Colonic mucosa (tissue), 4 donors: ENCODE data around the gene COA8. TPM values are rescaled to one million over a fixed set of nuclear protein-coding genes. Genes with fewer than 3 reads are reported as not detected.

Experiments used
- DNase-seq: peaks from one replicate; pipeline ENCODE4 v3.0.0-alpha.2; 2020
- H3K27ac ChIP-seq: fragments of 200-600 bp; one replicate; pipeline ENCODE4 v1.8.0; 2021
- H3K27me3 ChIP-seq: fragments of 200-600 bp; one replicate; pipeline ENCODE4 v1.8.0; 2021
- H3K36me3 ChIP-seq: fragments of 200-600 bp; one replicate; pipeline ENCODE4 v1.8.0; 2021
- H3K4me1 ChIP-seq: fragments of 200-600 bp; one replicate; pipeline ENCODE4 v1.8.0; 2021; ENCODE audit warnings: mild to moderate bottlenecking
- H3K4me3 ChIP-seq: fragments of 200-600 bp; one replicate; pipeline ENCODE4 v1.8.0; 2021
- H3K9ac ChIP-seq, 2 donors: one replicate each; pipeline ENCODE4 v1.7.0; 2013; ENCODE audit warnings: control low read depth in 2 of 2, low read depth in 2 of 2, low read length in 2 of 2
- H3K9me3 ChIP-seq: fragments of 200-600 bp; one replicate; pipeline ENCODE4 v1.8.0; 2021
- CTCF ChIP-seq: fragments of 200-600 bp; IDR thresholded peaks from one replicate; pipeline ENCODE4 v1.8.0; 2022; ENCODE audit warnings: antibody characterized with exemption, mild to moderate bottlenecking
- intact Hi-C: fragments of 100-400 bp; cut with DNase I; formaldehyde crosslinking; loops from one replicate; pipeline ENCODE4 v1.14.1; 2022
- total RNA-seq, 2 donors: library from RNA; stranded (reverse); fragmentation: NEBNext Ultra II Directional in 1 of 2; extraction: Animal tissue kit (Norgen Biotek cat#: 25700) in 1 of 2; gene quantifications; one replicate each; pipeline ENCODE4 v1.2.1, GENCODE V29; 2021
- donor health status: healthy.
- donor health status: DM: no; HTN: no; CAD: no.
- donor health status: DM: no; HTN: no; CAD: no.

The COA8 gene
- total RNA-seq, 2 donors from 2014 or later: 37.1 to 41.5 TPM

DNA sequence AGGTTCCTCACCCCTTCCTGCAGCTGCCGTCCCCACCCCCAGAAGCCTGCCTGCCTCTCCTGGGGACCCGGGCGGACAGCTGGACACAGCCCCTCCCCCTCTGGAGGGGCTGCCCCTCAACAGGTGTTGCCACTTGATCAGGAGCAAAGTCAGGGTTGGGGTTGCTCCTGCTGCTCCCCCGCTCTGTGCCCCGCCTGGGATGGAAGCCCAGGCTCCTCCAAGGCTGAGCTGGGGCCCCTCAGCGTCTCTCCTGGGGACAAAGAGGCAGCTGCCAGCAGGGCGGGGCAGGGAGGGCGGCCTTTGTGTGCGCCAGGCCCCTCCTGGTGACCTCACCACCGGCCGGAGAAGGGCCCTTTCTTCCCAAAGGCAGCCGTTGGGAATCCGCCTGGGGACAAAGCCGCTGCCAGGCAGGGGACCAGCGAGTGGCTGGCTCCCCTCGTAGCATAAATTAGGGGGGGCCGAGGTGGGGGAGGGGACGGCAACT lies 20.1 kb upstream of the COA8 start:
- Histone ChIP-seq H3K9ac (peak overlapping the region; percentile 8 to 51), H3K4me3 (no peak overlapping the region), H3K27me3 (no peaks in the 10 kb centered on the region), H3K36me3 (no peaks in the 10 kb centered on the region), H3K27ac (no peak overlapping the region), H3K4me1 (peaks cover 35% of the 10 kb centered on the region), H3K9me3 (no peaks in the 10 kb centered on the region)
- no peak for TF ChIP-seq CTCF
- intact Hi-C loops: no loop called here
- DNase-seq: no peak

GRCh38 chr14:103543140-103543539 lies 19.6 kb upstream of the COA8 start:
- Histone ChIP-seq H3K27ac (no peak overlapping the region), H3K9ac (peak overlapping the region in 1 of 2 donors; percentile 8), H3K4me3 (no peak overlapping the region), H3K27me3 (no peaks in the 10 kb centered on the region), H3K4me1 (peaks cover 35% of the 10 kb centered on the region), H3K36me3 (no peaks in the 10 kb centered on the region), H3K9me3 (no peaks in the 10 kb centered on the region)
- intact Hi-C loops: no loop called here
- TF ChIP-seq CTCF: no peak
- no peak for DNase-seq

DNA sequence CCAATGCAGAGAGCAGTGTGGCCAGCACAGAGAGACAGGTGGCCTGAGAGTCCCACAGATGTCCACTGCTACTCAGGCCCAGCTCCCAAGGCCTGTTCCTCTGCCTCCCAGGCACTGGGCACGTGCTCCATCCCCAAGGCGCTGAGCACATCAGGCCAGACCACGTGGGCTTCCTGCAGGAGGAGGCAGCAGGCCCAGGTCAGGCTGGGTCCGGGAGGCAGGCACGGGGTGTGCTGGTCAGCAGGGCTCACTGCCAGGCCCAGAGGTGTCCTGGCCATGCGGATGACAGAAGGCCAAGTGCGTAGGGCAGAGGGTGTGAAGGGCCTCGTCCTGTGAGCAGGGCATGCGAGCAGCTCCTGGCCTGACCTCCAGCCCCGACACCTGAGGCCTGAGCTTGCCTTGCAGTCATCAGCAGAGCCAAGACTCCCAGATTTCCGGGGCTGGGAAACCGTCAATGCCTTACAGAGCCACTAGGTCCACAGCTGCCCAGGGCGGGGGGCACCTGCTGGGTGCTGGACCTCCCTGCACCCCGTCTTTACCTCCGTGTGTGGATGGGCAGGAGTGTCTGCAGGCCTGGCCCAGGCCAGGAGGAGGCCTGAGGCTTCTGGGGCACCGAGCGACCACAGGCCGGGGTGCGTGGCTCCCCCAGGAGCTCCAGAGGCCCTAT lies 18.9 kb upstream of the COA8 start:
- no peak for TF ChIP-seq CTCF
- intact Hi-C loops: no loop called here
- Histone ChIP-seq H3K9ac (no peak overlapping the region), H3K27me3 (no peaks in the 10 kb centered on the region), H3K4me3 (no peak overlapping the region), H3K27ac (no peak overlapping the region), H3K9me3 (no peaks in the 10 kb centered on the region), H3K36me3 (no peaks in the 10 kb centered on the region), H3K4me1 (peaks cover 35% of the 10 kb centered on the region)
- no peak for DNase-seq

GRCh38 chr14:103544388-103545218 lies 18.2 kb upstream of the COA8 start:
- Histone ChIP-seq H3K9ac (no peak overlapping the region), H3K9me3 (no peaks in the 10 kb centered on the region), H3K27me3 (no peaks in the 10 kb centered on the region), H3K4me1 (peaks cover 34% of the 10 kb centered on the region), H3K27ac (no peak overlapping the region), H3K36me3 (no peaks in the 10 kb centered on the region), H3K4me3 (no peak overlapping the region)
- intact Hi-C loops: loop anchor here (5.0 kb wide), 1 partner anchor 42 kb away; no protein-coding TSS in a partner anchor
- DNase-seq: no peak
- no peak for TF ChIP-seq CTCF

GRCh38 chr14:103545219-103545914 lies 17.4 kb upstream of the COA8 start:
- Histone ChIP-seq H3K9ac (no peak overlapping the region), H3K27ac (no peak overlapping the region), H3K36me3 (no peaks in the 10 kb centered on the region), H3K4me1 (peaks cover 29% of the 10 kb centered on the region), H3K4me3 (no peak overlapping the region), H3K27me3 (no peaks in the 10 kb centered on the region), H3K9me3 (no peaks in the 10 kb centered on the region)
- intact Hi-C loops: loop anchor here (5.0 kb wide), 1 partner anchor 43 kb away; no protein-coding TSS in a partner anchor
- no peak for TF ChIP-seq CTCF
- no peak for DNase-seq
